OCI-LY1 (cell line): ENCODE data around the gene FBXL4.

ENCODE experiments used
- CTCF ChIP-seq: fragments of 200-600 bp; sonication (generic), shearing (Covaris generic); IDR thresholded peaks from 2 replicates; pipeline ENCODE4 v1.5.1; 2017; ENCODE audit warnings: mild to moderate bottlenecking, antibody characterized with exemption, low read length, moderate library complexity, mixed read lengths
- EZH2 ChIP-seq: fragments of 200-600 bp; sonication (generic), shearing (Covaris generic); IDR thresholded peaks from 2 replicates; pipeline ENCODE4 v1.8.0; 2017; ENCODE audit warnings: borderline replicate concordance, mixed run types, mild to moderate bottlenecking, antibody characterized with exemption, low read length, moderate library complexity, mixed read lengths

- TF ChIP-seq CTCF (no peak), EZH2 (no peak)
These were observed 30.0 kb upstream of the FBXL4 start for GRCh38 chr6:98977671-98978292.
